Muscle layer of duodenum (tissue), 2 donors: ENCODE results near the gene GPRC5A.

Source experiments
- H3K27ac ChIP-seq: one replicate; pipeline ENCODE4 v1.7.0; 2013; ENCODE audit warnings: mild to moderate bottlenecking, low read length
- H3K27me3 ChIP-seq: one replicate; pipeline ENCODE4 v1.7.0; 2013; ENCODE audit warnings: low read depth, mild to moderate bottlenecking, control low read depth, low read length
- H3K36me3 ChIP-seq, 2 donors: one replicate each; pipeline ENCODE4 v1.7.0; 2013; ENCODE audit warnings: low read length in 2 of 2, control low read depth in 1 of 2, mild to moderate bottlenecking in 1 of 2; ENCODE audit not compliant: insufficient read depth in 2 of 2, control insufficient read depth in 1 of 2
- H3K4me1 ChIP-seq, 2 donors: one replicate each; pipeline ENCODE4 v1.7.0; 2013; ENCODE audit warnings: low read length in 2 of 2, mild to moderate bottlenecking in 2 of 2, control low read depth in 1 of 2, moderate library complexity in 1 of 2; ENCODE audit not compliant: insufficient read depth in 2 of 2, control insufficient read depth in 1 of 2
- H3K4me3 ChIP-seq, 2 donors: one replicate each; pipeline ENCODE4 v1.7.0; 2013; ENCODE audit warnings: low read length in 2 of 2, low read depth in 1 of 2, mild to moderate bottlenecking in 1 of 2
- H3K9me3 ChIP-seq, 2 donors: one replicate each; pipeline ENCODE4 v1.7.0; 2013; ENCODE audit warnings: low read length in 2 of 2, control low read depth in 1 of 2, mild to moderate bottlenecking in 1 of 2; ENCODE audit not compliant: control insufficient read depth in 1 of 2
- donor health status: healthy.

GPRC5A gene

GRCh38 chr12:12916135-12916944 lies 25.0 kb downstream of the GPRC5A start:
- H3K27ac ChIP-seq, result peak overlapping the region; percentile 9

GRCh38 chr12:12917517-12917916 lies 26.2 kb downstream of the GPRC5A start:
- H3K4me3 ChIP-seq, result no peak overlapping the region
- no peak overlapping the region for H3K27ac ChIP-seq
- no peaks in the 10 kb centered on the region for H3K36me3 ChIP-seq
- H3K9me3 ChIP-seq, result no peaks in the 10 kb centered on the region
- H3K27me3 ChIP-seq, result no peaks in the 10 kb centered on the region
- H3K4me1 ChIP-seq, result peaks cover 0 to 9% of the 10 kb centered on the region in 2 donors

More at GRCh38 chr12:12916135-12916944, 25.0 kb downstream of the GPRC5A start:
- H3K27me3 ChIP-seq, result no peaks in the 10 kb centered on the region
- H3K9me3 ChIP-seq, result no peaks in the 10 kb centered on the region
- peak overlapping the region; percentile 9 to 29 for H3K4me3 ChIP-seq
- H3K4me1 ChIP-seq, result peaks cover 0 to 9% of the 10 kb centered on the region in 2 donors
- H3K36me3 ChIP-seq, result no peaks in the 10 kb centered on the region

DNA sequence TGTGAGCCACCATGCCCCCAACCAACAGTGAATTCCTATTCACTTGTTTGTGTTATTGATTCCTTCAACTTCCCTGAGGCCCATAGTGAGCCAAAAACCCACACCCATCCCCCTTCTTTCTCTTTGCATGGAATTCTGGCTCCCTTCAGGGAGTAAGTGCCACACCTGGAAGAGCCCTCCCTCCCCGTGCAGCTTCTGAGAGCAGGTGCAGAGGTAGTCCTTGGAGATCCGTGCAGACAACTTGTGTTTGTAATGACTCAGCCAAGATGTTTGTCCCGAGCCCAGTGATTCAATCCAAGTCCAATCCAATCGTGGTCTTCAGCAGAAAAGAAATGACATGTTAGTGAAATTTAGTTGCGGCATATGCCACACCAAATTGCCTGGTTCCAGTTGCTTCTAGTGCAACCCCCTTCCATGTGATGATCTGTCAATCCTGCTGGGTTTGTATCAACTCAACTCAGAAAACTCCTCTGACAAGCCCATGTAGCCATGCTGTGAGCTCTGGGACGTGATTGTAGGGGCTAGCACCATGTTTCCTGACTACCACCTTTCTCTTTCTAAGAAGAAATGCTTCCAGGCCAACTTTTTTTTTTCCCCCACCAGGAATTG lies 27.5 kb downstream of the GPRC5A start:
- no peak overlapping the region for H3K4me3 ChIP-seq
- H3K27ac ChIP-seq, result no peak overlapping the region
- H3K36me3 ChIP-seq, result no peaks in the 10 kb centered on the region
- H3K4me1 ChIP-seq, result peaks cover 0 to 9% of the 10 kb centered on the region in 2 donors
- H3K9me3 ChIP-seq, result no peaks in the 10 kb centered on the region
- no peaks in the 10 kb centered on the region for H3K27me3 ChIP-seq

GRCh38 chr12:12919666-12920435 lies 28.5 kb downstream of the GPRC5A start:
- Histone ChIP-seq H3K36me3 (no peaks in the 10 kb centered on the region), H3K4me1 (peaks cover 0 to 9% of the 10 kb centered on the region in 2 donors), H3K4me3 (no peak overlapping the region), H3K27me3 (no peaks in the 10 kb centered on the region), H3K27ac (no peak overlapping the region), H3K9me3 (no peaks in the 10 kb centered on the region)

GRCh38 chr12:12922191-12922616 lies 30.8 kb downstream of the GPRC5A start:
- Histone ChIP-seq H3K27ac (no peak overlapping the region), H3K4me1 (no peaks in the 10 kb centered on the region), H3K4me3 (no peak overlapping the region), H3K27me3 (no peaks in the 10 kb centered on the region), H3K36me3 (no peaks in the 10 kb centered on the region), H3K9me3 (no peaks in the 10 kb centered on the region)

GRCh38 chr12:12922978-12923377 lies 31.6 kb downstream of the GPRC5A start:
- Histone ChIP-seq H3K9me3 (no peaks in the 10 kb centered on the region), H3K4me1 (no peaks in the 10 kb centered on the region), H3K27me3 (no peaks in the 10 kb centered on the region), H3K27ac (no peak overlapping the region), H3K36me3 (no peaks in the 10 kb centered on the region), H3K4me3 (no peak overlapping the region)

DNA sequence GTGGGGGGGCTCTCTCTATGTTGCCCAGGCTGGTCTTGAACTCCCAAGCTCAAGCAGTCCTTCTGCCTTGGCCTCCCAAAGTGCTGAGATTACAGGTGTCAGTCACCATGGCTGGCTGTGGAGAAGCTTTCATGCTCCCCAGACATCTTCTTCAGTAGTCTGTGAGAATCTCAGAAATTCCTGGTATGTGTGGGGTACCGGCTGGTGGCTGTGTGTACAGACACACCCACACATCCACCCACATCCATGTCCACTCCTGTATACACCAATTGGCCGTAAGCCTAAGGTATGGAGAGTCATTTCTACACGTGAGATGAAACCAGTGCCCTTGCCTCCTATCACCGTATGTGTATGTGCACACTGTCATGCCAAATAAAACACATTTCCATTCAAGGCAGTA lies 32.8 kb downstream of the GPRC5A start:
- Histone ChIP-seq H3K36me3 (no peaks in the 10 kb centered on the region), H3K27ac (no peak overlapping the region), H3K9me3 (no peaks in the 10 kb centered on the region), H3K4me1 (no peaks in the 10 kb centered on the region), H3K27me3 (no peaks in the 10 kb centered on the region), H3K4me3 (no peak overlapping the region)

GRCh38 chr12:12925388-12925787 lies 34.0 kb downstream of the GPRC5A start:
- Histone ChIP-seq H3K36me3 (no peaks in the 10 kb centered on the region), H3K9me3 (no peaks in the 10 kb centered on the region), H3K4me1 (no peaks in the 10 kb centered on the region), H3K27me3 (no peaks in the 10 kb centered on the region), H3K27ac (no peak overlapping the region), H3K4me3 (no peak overlapping the region)

- no peaks in the 10 kb centered on the region for H3K27me3 ChIP-seq
- no peaks in the 10 kb centered on the region for H3K36me3 ChIP-seq
- H3K9me3 ChIP-seq, result no peaks in the 10 kb centered on the region
- peak overlapping the region in 1 of 2 donors; percentile 42 for H3K4me3 ChIP-seq
- no peaks in the 10 kb centered on the region for H3K4me1 ChIP-seq
- H3K27ac ChIP-seq, result no peak overlapping the region
Measured at GRCh38 chr12:12926571-12927071, 35.3 kb downstream of the GPRC5A start.

DNA sequence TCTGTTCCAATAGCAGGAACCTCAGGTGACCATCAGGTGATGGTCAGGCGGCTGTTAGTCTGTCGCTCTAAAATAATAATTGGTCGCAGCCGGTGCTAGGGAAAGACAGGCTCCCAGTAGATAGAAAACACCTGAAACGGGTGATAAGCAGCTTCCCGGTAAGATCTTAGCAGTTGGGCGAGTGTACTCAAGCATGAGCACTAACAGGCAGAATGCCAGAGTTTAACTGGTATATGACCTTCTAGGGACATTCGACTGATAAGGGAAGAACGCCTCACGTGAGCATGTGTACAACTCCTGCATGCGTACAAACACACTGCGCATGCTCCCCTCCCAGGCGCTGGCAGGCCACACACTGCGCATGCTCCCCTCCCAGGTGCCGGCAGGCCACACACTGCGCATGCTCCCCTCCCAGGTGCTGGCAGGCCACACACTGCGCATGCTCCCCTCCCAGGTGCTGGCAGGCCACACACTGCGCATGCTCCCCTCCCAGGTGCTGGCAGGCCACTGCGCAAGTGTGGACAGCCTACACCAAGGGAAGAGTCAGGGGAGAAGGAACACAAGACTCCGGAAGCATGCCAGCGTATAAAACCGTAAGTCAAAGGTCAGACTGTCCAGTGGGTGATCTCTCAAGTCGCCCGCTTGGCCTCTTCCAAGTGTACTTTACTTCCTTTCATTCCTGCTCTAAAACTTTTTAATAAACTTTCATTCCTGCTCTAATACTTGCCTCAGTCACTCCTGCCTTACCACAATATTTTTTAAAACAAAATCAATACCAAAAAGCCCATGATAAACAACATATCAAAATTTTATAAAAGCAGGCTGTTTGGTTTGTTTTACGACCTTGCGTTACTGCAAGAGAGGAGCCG lies 36.1 kb downstream of the GPRC5A start:
- Histone ChIP-seq H3K27ac (no peak overlapping the region), H3K4me1 (no peaks in the 10 kb centered on the region), H3K9me3 (no peaks in the 10 kb centered on the region), H3K4me3 (peak overlapping the region in 1 of 2 donors; percentile 56), H3K27me3 (no peaks in the 10 kb centered on the region), H3K36me3 (no peaks in the 10 kb centered on the region)
